ENCODE results near the gene TH.

GRCh38 chr11:2198621-2199365 is 27.2 kb upstream of the TH start:
- TF ChIP-seq CTCF (IDR thresholded peaks at IDR 0.05) (no peak), EZH2 (IDR thresholded peaks at IDR 0.05) (no peak)

Data from neural progenitor cell (in vitro differentiated cells).